B cell (primary cell): ENCODE measurements around the gene AQP9. TPM values are rescaled to one million over a fixed set of nuclear protein-coding genes. Genes with fewer than 3 reads are reported as not detected.
A peak's percentile ranks its signal among the peaks of the same experiment; 100 is the strongest.

Experiments
- ATAC-seq: fragments of 200-7000 bp; cut with Tn5 transposase; one replicate; pipeline ENCODE4 v1.10.0; 2021; ENCODE audit warnings: low read depth, mild to moderate bottlenecking, moderate number of reproducible peaks, moderate library complexity
- CTCF ChIA-PET: fragments of 350-600 bp; sonication (Branson Sonifier 250); formaldehyde crosslinking; loops from one replicate; lab custom pipeline; 2021; ENCODE audit warnings: antibody characterized with exemption, inconsistent platforms; lab: Charles Lee
- POLR2A ChIA-PET: fragments of 350-600 bp; sonication (Branson Sonifier 250); formaldehyde crosslinking; loops from one replicate; lab custom pipeline; 2021; ENCODE audit warnings: antibody characterized with exemption; lab: Charles Lee
- DNase-seq: peaks from one replicate; pipeline ENCODE4 v3.0.0; 2013
- H2AFZ ChIP-seq: 2 replicates; pipeline ENCODE4 v1.6.1; 2012; ENCODE audit warnings: mild to moderate bottlenecking, low read depth, low read length; ENCODE audit not compliant: insufficient read depth, poor library complexity, severe bottlenecking
- H3K27ac ChIP-seq, 2 donors: 1 replicate in 1 of 2; 2 replicates in 1 of 2; pipeline ENCODE4 v1.5.1; 2012 to 2013; ENCODE audit warnings: low read length in 2 of 2, mild to moderate bottlenecking in 2 of 2, moderate library complexity in 1 of 2
- H3K27me3 ChIP-seq, 4 experiments: fragments of 200-600 bp in 1 of 4; sonication (generic) in 1 of 4; replicated peaks in 1 of 4; 1 replicate in 2 of 4; 2 replicates in 2 of 4; pipeline versions ENCODE4 v1.6.1 to v1.7.0; 2013 to 2016; ENCODE audit warnings: low read length in 3 of 4, mild to moderate bottlenecking in 2 of 4, mixed read lengths in 1 of 4, moderate library complexity in 1 of 4; ENCODE audit not compliant: insufficient read depth in 4 of 4, control insufficient read depth in 3 of 4; ENCODE audit errors: control extremely low read depth in 1 of 4
- H3K36me3 ChIP-seq, 2 experiments: replicated peaks in 1 of 2; 1 replicate in 1 of 2; 2 replicates in 1 of 2; pipeline versions ENCODE4 v1.6.1 to v1.7.1; 2013; ENCODE audit warnings: low read length in 1 of 2; ENCODE audit not compliant: insufficient read depth in 2 of 2, control insufficient read depth in 1 of 2; ENCODE audit errors: control extremely low read depth in 1 of 2, extremely low read depth in 1 of 2
- H3K4me1 ChIP-seq, 2 donors: fragments of 200-600 bp in 1 of 2; sonication (generic) in 1 of 2; 1 replicate in 1 of 2; 2 replicates in 1 of 2; pipeline versions ENCODE4 v1.5.1 to v1.6.1; 2013 to 2017; ENCODE audit warnings: low read length in 2 of 2; ENCODE audit not compliant: control insufficient read depth in 2 of 2, insufficient read depth in 2 of 2
- H3K4me2 ChIP-seq: replicated peaks from 2 replicates; pipeline ENCODE3; 2012; ENCODE audit warnings: mild to moderate bottlenecking, low read depth, low read length; ENCODE audit not compliant: poor library complexity, severe bottlenecking
- H3K4me3 ChIP-seq, 5 experiments: fragments of 200-600 bp in 1 of 5; sonication (generic) in 1 of 5; 1 replicate in 3 of 5; 2 replicates in 2 of 5; pipeline versions ENCODE4 v1.5.1 to v1.7.0; 2011 to 2016; ENCODE audit warnings: low read length in 4 of 5, mild to moderate bottlenecking in 4 of 5, low read depth in 2 of 5, control low read depth in 1 of 5, moderate library complexity in 1 of 5; ENCODE audit not compliant: insufficient read depth in 1 of 5; ENCODE audit errors: control extremely low read depth in 1 of 5, extremely low read depth in 1 of 5
- H3K79me2 ChIP-seq: fragments of 200-600 bp; sonication (generic); one replicate; pipeline ENCODE4 v1.6.0; 2016; ENCODE audit warnings: low read length; ENCODE audit not compliant: control insufficient read depth, insufficient read depth
- H3K9ac ChIP-seq: fragments of 200-600 bp; sonication (generic); 2 replicates; pipeline ENCODE4 v1.6.1; 2017; ENCODE audit warnings: mild to moderate bottlenecking, low read length, moderate library complexity
- H3K9me3 ChIP-seq, 3 donors: one replicate each; pipeline versions ENCODE4 v1.6.1 to v1.7.1; 2013; ENCODE audit warnings: low read length in 2 of 3; ENCODE audit not compliant: control insufficient read depth in 2 of 3, insufficient read depth in 1 of 3; ENCODE audit errors: control extremely low read depth in 1 of 3
- H4K20me1 ChIP-seq: 2 replicates; pipeline ENCODE4 v1.6.0; 2012; ENCODE audit warnings: mild to moderate bottlenecking, low read length; ENCODE audit not compliant: insufficient read depth, control insufficient read depth, poor library complexity, severe bottlenecking
- H3K27ac Mint-ChIP-seq: one replicate; pipeline ENCODE4 v1.8.0; 2021; ENCODE audit warnings: mixed read lengths
- H3K27me3 Mint-ChIP-seq: one replicate; pipeline ENCODE4 v1.8.0; 2021; ENCODE audit warnings: mixed read lengths
- H3K4me1 Mint-ChIP-seq: one replicate; pipeline ENCODE4 v1.8.0; 2021; ENCODE audit warnings: mixed read lengths
- H3K4me3 Mint-ChIP-seq: one replicate; pipeline ENCODE4 v1.8.0; 2021; ENCODE audit warnings: mixed read lengths
- H3K9me3 Mint-ChIP-seq: one replicate; pipeline ENCODE4 v1.8.0; 2022; ENCODE audit warnings: mixed read lengths; ENCODE audit not compliant: insufficient read depth
- EZH2 ChIP-seq: IDR thresholded peaks from 2 replicates; pipeline ENCODE4 v1.6.1; 2012; ENCODE audit warnings: borderline replicate concordance, low read depth, mild to moderate bottlenecking, moderate library complexity, low read length; ENCODE audit not compliant: insufficient read depth, poor library complexity, severe bottlenecking
- WGBS: methylation state at CpG from one replicate; pipeline ENCODE4 v1.1.5; 2013; ENCODE audit warnings: missing lambda C conversion rate; ENCODE audit not compliant: insufficient coverage; 5-methylcytosine and 5-hydroxymethylcytosine counted together
- intact Hi-C: fragments of 100-400 bp; cut with micrococcal nuclease; formaldehyde crosslinking; loops from one replicate; pipeline ENCODE4 v1.10.0; 2022
- polyA plus RNA-seq: library from polyadenylated mRNA; depleted of rRNA; stranded (reverse); fragments of >200 nt; gene quantifications from 2 replicates; pipeline ENCODE4 v1.2.3, GENCODE V29; 2012
- total RNA-seq, 2 donors: library from RNA; stranded (reverse); fragments of 120-200 nt in 1 of 2; gene quantifications; 1 replicate in 1 of 2; 2 replicates in 1 of 2; pipeline versions ENCODE4 v1.2.3 to v1.2.4, GENCODE V29; 2013 to 2022
- TF ChIP-seq, protein P1 (sequence below): fragments of 200-600 bp; IDR thresholded peaks from one replicate; pipeline ENCODE4 v1.8.0; 2022; ENCODE audit warnings: antibody characterized with exemption, mild to moderate bottlenecking

AQP9 gene
- total and polyA plus RNA-seq, 2 donors (not counting 1 experiment from before 2014, with no cell fraction given): 0.10 TPM; not detected in 1

DNA sequence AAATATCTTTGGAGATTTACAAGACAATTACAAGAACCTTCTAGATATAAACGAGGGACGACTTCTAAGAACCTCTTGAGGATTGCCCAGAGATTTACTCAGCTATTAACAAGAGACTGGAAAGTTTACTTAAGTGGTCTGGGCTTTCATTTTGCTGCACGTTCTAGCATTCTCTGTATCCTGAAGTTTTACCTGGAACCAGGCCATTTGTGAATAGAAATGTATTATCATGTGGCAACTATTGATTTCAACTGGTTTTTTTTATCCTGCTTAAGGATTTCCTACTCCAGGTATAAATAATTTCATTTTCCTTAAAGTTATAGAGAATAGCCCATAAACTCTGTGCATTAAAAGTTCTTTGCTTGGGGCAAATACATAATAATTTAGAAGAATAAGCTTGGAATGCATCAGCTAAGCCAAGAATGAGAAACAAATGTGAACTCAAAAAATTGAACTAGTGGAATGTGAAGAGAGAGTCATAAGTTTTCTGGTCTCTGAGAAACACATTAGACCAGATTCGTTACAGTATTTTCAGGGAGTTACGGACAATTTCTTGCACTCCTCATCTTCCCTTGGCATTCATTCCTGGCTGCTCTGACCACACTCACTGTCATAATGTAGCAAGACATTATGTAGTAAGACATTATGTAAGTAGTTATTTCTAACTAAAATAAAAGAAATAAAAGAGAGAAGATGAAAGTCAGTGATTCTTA lies 1.3 kb downstream of the AQP9 start:
- TF ChIP-seq, protein P1, sequence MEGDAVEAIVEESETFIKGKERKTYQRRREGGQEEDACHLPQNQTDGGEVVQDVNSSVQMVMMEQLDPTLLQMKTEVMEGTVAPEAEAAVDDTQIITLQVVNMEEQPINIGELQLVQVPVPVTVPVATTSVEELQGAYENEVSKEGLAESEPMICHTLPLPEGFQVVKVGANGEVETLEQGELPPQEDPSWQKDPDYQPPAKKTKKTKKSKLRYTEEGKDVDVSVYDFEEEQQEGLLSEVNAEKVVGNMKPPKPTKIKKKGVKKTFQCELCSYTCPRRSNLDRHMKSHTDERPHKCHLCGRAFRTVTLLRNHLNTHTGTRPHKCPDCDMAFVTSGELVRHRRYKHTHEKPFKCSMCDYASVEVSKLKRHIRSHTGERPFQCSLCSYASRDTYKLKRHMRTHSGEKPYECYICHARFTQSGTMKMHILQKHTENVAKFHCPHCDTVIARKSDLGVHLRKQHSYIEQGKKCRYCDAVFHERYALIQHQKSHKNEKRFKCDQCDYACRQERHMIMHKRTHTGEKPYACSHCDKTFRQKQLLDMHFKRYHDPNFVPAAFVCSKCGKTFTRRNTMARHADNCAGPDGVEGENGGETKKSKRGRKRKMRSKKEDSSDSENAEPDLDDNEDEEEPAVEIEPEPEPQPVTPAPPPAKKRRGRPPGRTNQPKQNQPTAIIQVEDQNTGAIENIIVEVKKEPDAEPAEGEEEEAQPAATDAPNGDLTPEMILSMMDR: no peak
- TF ChIP-seq EZH2: no peak
- Histone ChIP-seq H2AFZ (no peak overlapping the region), H3K27me3 (peaks cover 0 to 5% (median 2%) of the 10 kb centered on the region in 4 experiments), H3K4me2 (no peak overlapping the region), H3K79me2 (no peaks in the 10 kb centered on the region), H3K4me3 (peak overlapping the region in 1 of 5 experiments; percentile 88), H3K9me3 (no peaks in the 10 kb centered on the region), H4K20me1 (no peaks in the 10 kb centered on the region), H3K9ac (no peak overlapping the region), H3K36me3 (no peaks in the 10 kb centered on the region), H3K4me1 (no peaks in the 10 kb centered on the region), H3K27ac (no peak overlapping the region)
- Mint-ChIP-seq H3K27ac (no peak overlapping the region), H3K27me3 (peaks cover 5% of the 10 kb centered on the region), H3K4me3 (no peak overlapping the region), H3K9me3 (no peaks in the 10 kb centered on the region), H3K4me1 (no peaks in the 10 kb centered on the region)
- ATAC-seq (no peak), DNase-seq (no peak)
- no CpG with 5 or more reads among the region's 5 CpGs for WGBS
- intact Hi-C loops: no loop called here
- ChIA-PET POLR2A (no interaction called here), CTCF (no interaction called here)

DNA sequence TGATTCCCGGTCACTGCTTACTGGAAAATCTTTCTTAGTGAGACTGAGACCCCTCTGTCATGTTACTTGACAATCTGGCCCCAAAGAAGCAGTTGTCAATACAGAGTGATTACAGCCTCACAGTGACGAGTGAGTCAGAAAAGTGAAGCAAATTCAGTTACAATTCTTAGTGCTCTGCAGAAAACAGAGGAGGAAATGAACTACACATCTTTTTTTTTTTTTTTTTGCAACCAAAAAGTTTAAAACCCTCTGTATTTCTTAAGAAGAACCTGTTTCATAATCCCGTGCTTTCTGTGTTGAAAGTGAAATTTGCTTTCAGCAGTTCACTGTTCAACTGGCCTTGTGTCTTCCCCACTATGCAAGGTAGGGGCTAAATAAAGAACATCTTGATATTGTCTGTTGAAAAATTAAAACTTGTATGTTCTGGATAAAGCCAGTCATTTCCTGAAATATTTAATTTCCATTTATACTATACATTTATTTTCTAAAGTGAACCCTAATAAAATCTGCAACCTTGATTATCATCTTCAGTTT lies 1.9 kb downstream of the AQP9 start:
- peaks cover 8% of the 10 kb centered on the region for H3K27me3 Mint-ChIP-seq
- H3K4me1 ChIP-seq: no peaks in the 10 kb centered on the region
- H3K4me1 Mint-ChIP-seq: no peaks in the 10 kb centered on the region
- no peak overlapping the region for H2AFZ ChIP-seq
- H3K4me3 Mint-ChIP-seq: no peak overlapping the region
- H4K20me1 ChIP-seq: no peaks in the 10 kb centered on the region
- H3K27ac ChIP-seq: no peak overlapping the region
- TF ChIP-seq, protein P1: no peak
- no peak for TF ChIP-seq EZH2
- no peak for ATAC-seq
- no peaks in the 10 kb centered on the region for H3K9me3 Mint-ChIP-seq
- peaks cover 0 to 5% (median 2%) of the 10 kb centered on the region in 4 experiments for H3K27me3 ChIP-seq
- H3K79me2 ChIP-seq: no peaks in the 10 kb centered on the region
- POLR2A ChIA-PET: no interaction called here
- no peak overlapping the region for H3K9ac ChIP-seq
- H3K27ac Mint-ChIP-seq: no peak overlapping the region
- intact Hi-C loops: no loop called here
- H3K4me3 ChIP-seq: peak overlapping the region in 1 of 5 experiments; percentile 88
- no CpG with 5 or more reads among the region's 3 CpGs for WGBS
- no peaks in the 10 kb centered on the region for H3K36me3 ChIP-seq
- no peaks in the 10 kb centered on the region for H3K9me3 ChIP-seq
- no peak overlapping the region for H3K4me2 ChIP-seq
- DNase-seq: no peak
- CTCF ChIA-PET: no interaction called here
